Activated gamma-delta T cell treated with Interleukin-2 at 50 U/mL for 16 hours (primary cell): ENCODE data around the gene SLC16A3.

ENCODE experiments used
- DNase-seq: peaks from one replicate; pipeline ENCODE4 v3.0.0-alpha.2; 2020

The SLC16A3 gene

DNA sequence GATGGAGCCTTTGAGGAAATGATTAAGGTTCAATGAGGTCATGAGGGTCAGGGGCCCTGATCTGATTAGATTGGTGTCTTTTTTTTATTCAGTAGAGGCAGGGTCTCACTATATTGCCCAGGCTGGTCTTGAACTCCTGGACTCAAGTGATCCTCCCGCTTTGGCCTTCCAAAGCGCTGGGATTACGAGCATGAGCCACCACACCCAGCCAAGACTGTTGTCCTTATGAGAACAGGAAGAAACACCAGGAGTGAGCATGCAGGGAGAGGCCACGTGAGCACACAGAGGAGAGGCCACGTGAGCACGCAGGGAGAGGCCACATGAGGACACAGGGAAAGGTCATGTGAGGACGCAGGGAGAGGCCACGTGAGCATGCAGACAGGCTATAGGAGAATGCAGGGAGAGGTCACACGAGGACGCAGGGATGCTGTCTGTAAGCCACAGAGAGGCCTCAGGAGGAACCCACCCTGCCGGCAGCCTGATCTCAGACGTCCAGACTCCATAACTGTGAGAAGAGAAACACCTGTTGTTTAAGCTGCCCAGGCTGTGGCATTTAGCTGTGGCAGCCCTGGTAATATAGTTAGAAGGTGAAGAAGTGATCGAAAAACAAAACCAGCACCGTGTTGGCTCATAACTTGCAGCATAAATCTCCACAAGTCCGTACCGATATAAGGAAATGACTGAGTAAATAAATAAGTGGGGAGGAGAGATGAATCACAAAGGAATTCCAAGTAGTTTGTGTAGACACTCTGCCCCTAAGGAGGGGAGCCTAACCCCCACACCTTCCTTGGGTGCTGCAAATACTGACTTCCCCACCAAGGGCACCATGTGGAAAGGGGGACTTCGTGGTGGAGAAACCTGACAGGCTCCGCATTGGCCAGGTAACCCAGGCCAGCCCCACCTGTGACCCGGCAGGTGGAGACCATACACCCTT lies 59.3 kb downstream of the SLC16A3 start:
- DNase-seq: no peak
